GM10266 (cell line): ENCODE measurements around the gene SCAF4.
"Not testable (repeated sequence)": the region's sequence is repeated elsewhere in the genome, so short reads cannot be mapped to it uniquely, and the experiment has no call there.

Experiments used
- DNase-seq: peaks from one replicate; pipeline ENCODE4 v3.0.0; 2012; ENCODE audit errors: extremely low spot score
- CTCF ChIP-seq: IDR thresholded peaks from 2 replicates; pipeline ENCODE4 v1.5.1; 2012; ENCODE audit warnings: mild to moderate bottlenecking, low read depth; ENCODE audit not compliant: control insufficient read depth, insufficient read depth; ENCODE audit errors: missing control alignments

SCAF4 gene

GRCh38 chr21:31671146-31671716, 60.7 kb downstream of the SCAF4 start:
- no peak for DNase-seq
- no peak for TF ChIP-seq CTCF

GRCh38 chr21:31670070-31670469, 61.8 kb downstream of the SCAF4 start:
- no peak for DNase-seq
- no peak for TF ChIP-seq CTCF

GRCh38 chr21:31668651-31669491, 63.0 kb downstream of the SCAF4 start:
- TF ChIP-seq CTCF: no peak
- no peak for DNase-seq

GRCh38 chr21:31667639-31668038, 64.3 kb downstream of the SCAF4 start:
- DNase-seq: no peak
- no peak for TF ChIP-seq CTCF

GRCh38 chr21:31667132-31667531, 64.8 kb downstream of the SCAF4 start:
- no peak for TF ChIP-seq CTCF

GRCh38 chr21:31666445-31667010, 65.4 kb downstream of the SCAF4 start:
- DNase-seq: no peak

More at GRCh38 chr21:31667132-31667531, 64.8 kb downstream of the SCAF4 start:
- DNase-seq: no peak

GRCh38 chr21:31665869-31666268, 66.0 kb downstream of the SCAF4 start:
- not testable (repeated sequence) for DNase-seq

More at GRCh38 chr21:31666445-31667010, 65.4 kb downstream of the SCAF4 start:
- TF ChIP-seq CTCF: no peak
